Parathyroid adenoma (tissue), 2 donors: ENCODE measurements around the gene VAV3.
A peak's percentile ranks its signal among the peaks of the same experiment; 100 is the strongest.
"Not testable (repeated sequence)": the region's sequence is repeated elsewhere in the genome, so short reads cannot be mapped to it uniquely, and the experiment has no call there.

ENCODE experiments used
- H2AFZ ChIP-seq: fragments of 300-600 bp; sonication (generic); one replicate; pipeline ENCODE4 v1.7.0; 2017; ENCODE audit warnings: antibody characterized with exemption, mild to moderate bottlenecking
- H3K27ac ChIP-seq: fragments of 300-600 bp; sonication (generic); one replicate; pipeline ENCODE4 v1.7.0; 2017
- H3K27me3 ChIP-seq: fragments of 300-600 bp; sonication (generic); one replicate; pipeline ENCODE4 v1.7.0; 2017; ENCODE audit warnings: low read length; ENCODE audit not compliant: control insufficient read depth, insufficient read depth
- H3K36me3 ChIP-seq: fragments of 300-600 bp; sonication (generic); one replicate; pipeline ENCODE4 v1.7.0; 2017; ENCODE audit warnings: low read length; ENCODE audit not compliant: control insufficient read depth, insufficient read depth
- H3K4me1 ChIP-seq: fragments of 300-600 bp; sonication (generic); one replicate; pipeline ENCODE4 v1.7.0; 2017; ENCODE audit warnings: control low read depth
- H3K4me2 ChIP-seq: fragments of 300-600 bp; sonication (generic); one replicate; pipeline ENCODE4 v1.7.0; 2017; ENCODE audit warnings: low read length
- H3K4me3 ChIP-seq: fragments of 300-600 bp; sonication (generic); one replicate; pipeline ENCODE4 v1.7.0; 2017; ENCODE audit warnings: low read depth, low read length
- H3K79me2 ChIP-seq: fragments of 300-600 bp; sonication (generic); one replicate; pipeline ENCODE4 v1.7.0; 2017; ENCODE audit warnings: control low read depth
- H3K9ac ChIP-seq: fragments of 300-600 bp; sonication (generic); one replicate; pipeline ENCODE4 v1.7.0; 2017; ENCODE audit warnings: mild to moderate bottlenecking
- H3K9me3 ChIP-seq: fragments of 300-600 bp; sonication (generic); one replicate; pipeline ENCODE4 v1.7.0; 2017; ENCODE audit warnings: low read length; ENCODE audit not compliant: control insufficient read depth
- TF ChIP-seq, protein P1 (sequence below): fragments of 300-600 bp; sonication (generic); IDR thresholded peaks from one replicate; pipeline ENCODE4 v1.7.0; 2017; ENCODE audit warnings: antibody characterized with exemption, mild to moderate bottlenecking
- donor health status: primary hyperparathyroidism.

VAV3 gene

DNA sequence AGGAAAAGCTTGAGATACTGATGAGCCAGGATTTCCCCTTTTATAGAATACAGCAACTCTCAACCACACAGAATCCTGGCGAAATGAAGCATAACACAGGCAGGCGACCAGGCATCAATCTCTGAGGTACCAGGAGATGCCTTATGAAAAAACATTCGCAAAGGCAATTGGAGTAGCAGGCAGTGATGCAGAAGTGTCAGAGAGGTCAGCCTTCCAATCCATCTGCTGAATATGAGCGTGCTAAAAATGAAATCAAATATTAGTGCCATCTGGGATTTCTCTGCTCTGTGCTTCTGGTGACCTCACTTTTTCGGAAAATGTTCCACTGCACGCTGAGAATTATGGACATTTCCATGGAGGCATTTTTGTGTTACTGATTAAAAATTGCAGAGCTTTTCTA, 258.8 kb downstream of the VAV3 start:
- Histone ChIP-seq H2AFZ (no peak overlapping the region), H3K27ac (no peak overlapping the region)
- TF ChIP-seq, protein P1, sequence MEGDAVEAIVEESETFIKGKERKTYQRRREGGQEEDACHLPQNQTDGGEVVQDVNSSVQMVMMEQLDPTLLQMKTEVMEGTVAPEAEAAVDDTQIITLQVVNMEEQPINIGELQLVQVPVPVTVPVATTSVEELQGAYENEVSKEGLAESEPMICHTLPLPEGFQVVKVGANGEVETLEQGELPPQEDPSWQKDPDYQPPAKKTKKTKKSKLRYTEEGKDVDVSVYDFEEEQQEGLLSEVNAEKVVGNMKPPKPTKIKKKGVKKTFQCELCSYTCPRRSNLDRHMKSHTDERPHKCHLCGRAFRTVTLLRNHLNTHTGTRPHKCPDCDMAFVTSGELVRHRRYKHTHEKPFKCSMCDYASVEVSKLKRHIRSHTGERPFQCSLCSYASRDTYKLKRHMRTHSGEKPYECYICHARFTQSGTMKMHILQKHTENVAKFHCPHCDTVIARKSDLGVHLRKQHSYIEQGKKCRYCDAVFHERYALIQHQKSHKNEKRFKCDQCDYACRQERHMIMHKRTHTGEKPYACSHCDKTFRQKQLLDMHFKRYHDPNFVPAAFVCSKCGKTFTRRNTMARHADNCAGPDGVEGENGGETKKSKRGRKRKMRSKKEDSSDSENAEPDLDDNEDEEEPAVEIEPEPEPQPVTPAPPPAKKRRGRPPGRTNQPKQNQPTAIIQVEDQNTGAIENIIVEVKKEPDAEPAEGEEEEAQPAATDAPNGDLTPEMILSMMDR: no peak

DNA sequence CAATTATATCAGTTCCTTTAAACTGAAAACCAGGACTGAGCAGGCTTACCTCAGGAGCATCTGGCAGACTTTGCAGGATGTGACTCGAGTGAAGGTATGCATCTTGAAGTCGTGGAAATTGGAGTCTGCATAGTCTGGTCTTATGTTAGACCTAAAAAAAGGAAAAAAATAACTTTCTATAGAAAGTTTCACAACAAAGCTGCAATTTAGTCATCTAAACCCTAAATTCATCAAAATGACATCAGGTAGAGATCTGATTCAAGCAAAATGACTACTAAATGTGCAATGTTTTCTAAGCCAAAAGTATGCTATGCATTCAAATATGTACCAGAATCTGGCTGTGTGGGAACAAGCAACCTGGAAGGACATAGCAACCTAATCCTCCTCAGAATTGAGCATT, 260.1 kb downstream of the VAV3 start:
- no peak overlapping the region for H2AFZ ChIP-seq
- peaks cover 3% of the 10 kb centered on the region for H3K4me1 ChIP-seq

More for the DNA sequence above, 258.8 kb downstream of the VAV3 start:
- no peaks in the 10 kb centered on the region for H3K27me3 ChIP-seq
- H3K4me2 ChIP-seq: no peak overlapping the region
- H3K79me2 ChIP-seq: no peaks in the 10 kb centered on the region
- no peak overlapping the region for H3K4me3 ChIP-seq
- no peak overlapping the region for H3K9ac ChIP-seq
- H3K9me3 ChIP-seq: no peaks in the 10 kb centered on the region
- no peaks in the 10 kb centered on the region for H3K36me3 ChIP-seq
- peaks cover 3% of the 10 kb centered on the region for H3K4me1 ChIP-seq

DNA sequence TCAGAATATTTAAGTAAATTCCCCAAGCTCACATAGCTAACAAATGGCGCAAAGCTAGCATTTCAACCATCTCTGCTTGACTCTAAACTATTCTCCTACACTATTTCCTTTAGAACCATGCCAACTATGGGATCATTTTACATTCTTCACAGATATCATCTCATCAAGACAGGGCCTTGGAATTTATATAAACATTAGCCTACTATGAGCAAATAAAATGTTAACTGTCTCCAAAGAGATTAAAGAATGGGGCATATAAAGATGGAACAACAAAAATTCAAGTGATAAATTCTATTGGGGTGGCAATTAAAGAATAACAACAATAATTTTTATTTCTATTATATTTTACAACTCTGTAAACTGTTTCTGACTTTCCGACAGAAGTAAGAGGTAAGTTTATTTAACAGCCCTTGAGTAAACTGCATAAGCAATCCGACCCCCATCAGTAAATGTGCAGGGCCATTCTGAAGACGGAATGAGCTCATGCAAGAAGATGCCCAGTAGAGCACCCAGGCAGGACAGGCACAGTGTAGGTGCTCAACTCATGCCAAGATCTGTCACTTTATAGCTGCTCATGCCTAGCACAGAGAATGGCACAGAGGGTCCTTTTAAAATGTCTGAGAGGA, 261.9 kb downstream of the VAV3 start:
- TF ChIP-seq, protein P1: no peak
- no peaks in the 10 kb centered on the region for H3K9me3 ChIP-seq
- peaks cover 3% of the 10 kb centered on the region for H3K4me1 ChIP-seq
- H3K4me2 ChIP-seq: peak overlapping the region; percentile 14
- no peak overlapping the region for H3K9ac ChIP-seq
- no peak overlapping the region for H3K4me3 ChIP-seq
- H3K79me2 ChIP-seq: no peaks in the 10 kb centered on the region
- no peaks in the 10 kb centered on the region for H3K36me3 ChIP-seq
- H3K27ac ChIP-seq: no peak overlapping the region
- H2AFZ ChIP-seq: no peak overlapping the region
- no peaks in the 10 kb centered on the region for H3K27me3 ChIP-seq

More for the DNA sequence above, 260.1 kb downstream of the VAV3 start:
- Histone ChIP-seq H3K27ac (no peak overlapping the region), H3K9ac (no peak overlapping the region), H3K36me3 (no peaks in the 10 kb centered on the region), H3K79me2 (no peaks in the 10 kb centered on the region), H3K9me3 (no peaks in the 10 kb centered on the region), H3K4me3 (no peak overlapping the region), H3K4me2 (peak overlapping the region; percentile 20), H3K27me3 (no peaks in the 10 kb centered on the region)
- TF ChIP-seq, protein P1: no peak

DNA sequence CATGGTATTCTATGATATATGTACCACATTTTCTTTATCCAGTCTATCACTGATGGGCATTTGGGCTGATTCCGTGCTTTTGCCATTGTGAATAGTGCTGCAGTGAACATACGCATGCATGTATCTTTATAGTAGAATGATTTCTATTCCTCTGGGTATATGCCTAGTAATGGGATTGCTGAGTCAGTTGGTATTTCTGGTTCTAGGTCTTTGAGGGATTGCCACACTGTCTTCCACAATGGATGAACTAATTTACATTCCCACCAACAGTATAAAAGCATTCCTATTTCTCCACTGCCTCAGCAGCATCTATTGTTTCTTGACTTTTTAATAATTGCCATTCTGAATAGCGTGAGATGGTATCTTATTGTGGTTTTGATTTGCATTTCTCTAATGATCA, 264.3 kb downstream of the VAV3 start:
- H3K9ac ChIP-seq, H3K36me3 ChIP-seq, H3K79me2 ChIP-seq, H3K27ac ChIP-seq, H3K4me1 ChIP-seq, H3K27me3 ChIP-seq, H3K9me3 ChIP-seq, H2AFZ ChIP-seq, H3K4me2 ChIP-seq, H3K4me3 ChIP-seq: not testable (repeated sequence)

DNA sequence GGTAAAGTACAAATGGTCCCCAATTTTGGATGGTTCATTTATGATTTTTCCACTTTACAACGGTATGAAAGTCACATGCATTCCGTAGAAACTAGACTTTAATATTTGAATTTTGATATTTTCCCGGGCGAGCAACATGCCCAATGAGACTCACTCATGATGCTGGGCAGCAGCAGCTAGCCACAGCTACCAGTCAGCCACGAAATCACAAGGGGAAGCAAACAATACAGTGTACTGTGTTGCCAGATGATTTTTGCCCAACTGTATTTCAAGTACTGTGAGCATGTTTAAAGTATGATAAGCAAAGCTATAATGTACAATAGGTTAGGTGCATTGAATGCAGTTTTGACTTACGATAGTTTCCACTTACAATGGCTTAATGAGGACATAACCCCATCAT, 266.8 kb downstream of the VAV3 start:
- no peak overlapping the region for H3K9ac ChIP-seq
- H3K27ac ChIP-seq: no peak overlapping the region
- no peak overlapping the region for H3K4me3 ChIP-seq
- no peaks in the 10 kb centered on the region for H3K36me3 ChIP-seq
- H3K4me2 ChIP-seq: no peak overlapping the region
- H2AFZ ChIP-seq: no peak overlapping the region
- no peaks in the 10 kb centered on the region for H3K9me3 ChIP-seq
- no peaks in the 10 kb centered on the region for H3K4me1 ChIP-seq
- TF ChIP-seq, protein P1: no peak
- no peaks in the 10 kb centered on the region for H3K79me2 ChIP-seq
- H3K27me3 ChIP-seq: no peaks in the 10 kb centered on the region
